Stimulated activated CD4-positive, alpha-beta T cell treated with anti-CD3 and anti-CD28 coated beads, Interleukin-1b, Interleukin-23, amount 100 ng/mL, for 24 hours (primary cell): ENCODE results near the gene KCNA5.

Source experiments
- DNase-seq, 4 experiments: peaks; one replicate each; pipeline ENCODE4 v3.0.0-alpha.2; 2020; ENCODE audit warnings: low read depth in 4 of 4, low spot score in 1 of 4

Gene KCNA5

GRCh38 chr12:5043589-5044419, at the start of gene KCNA5:
KCNA5 (plus strand) TSS chr12:5043879; CDS start chr12:5044148, 269 bp downstream.
- DNase-seq, result no peak

GRCh38 chr12:4994622-4995021, 49.1 kb upstream of the KCNA5 start:
- DNase-seq, result no peak

DNA sequence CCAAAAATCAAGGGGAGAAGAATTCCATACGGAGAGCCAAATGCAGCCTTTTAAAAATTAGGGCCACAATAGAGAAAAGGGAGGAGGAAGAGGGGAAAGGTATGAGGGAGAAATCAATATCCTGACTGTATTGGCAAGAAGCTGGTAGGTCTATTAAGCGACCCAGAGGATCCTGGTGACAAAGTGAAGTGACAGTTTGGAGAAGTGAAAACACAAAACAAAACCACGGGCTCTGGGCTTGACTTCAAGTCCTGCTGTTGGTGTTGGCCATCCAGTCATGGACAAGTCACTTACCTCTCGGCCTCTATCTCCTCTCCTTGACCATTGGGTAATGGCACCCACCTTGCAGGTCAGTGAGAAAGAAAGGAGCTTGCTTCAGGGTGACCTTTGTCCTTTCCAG, 47.0 kb upstream of the KCNA5 start:
- DNase-seq, result no peak

DNA sequence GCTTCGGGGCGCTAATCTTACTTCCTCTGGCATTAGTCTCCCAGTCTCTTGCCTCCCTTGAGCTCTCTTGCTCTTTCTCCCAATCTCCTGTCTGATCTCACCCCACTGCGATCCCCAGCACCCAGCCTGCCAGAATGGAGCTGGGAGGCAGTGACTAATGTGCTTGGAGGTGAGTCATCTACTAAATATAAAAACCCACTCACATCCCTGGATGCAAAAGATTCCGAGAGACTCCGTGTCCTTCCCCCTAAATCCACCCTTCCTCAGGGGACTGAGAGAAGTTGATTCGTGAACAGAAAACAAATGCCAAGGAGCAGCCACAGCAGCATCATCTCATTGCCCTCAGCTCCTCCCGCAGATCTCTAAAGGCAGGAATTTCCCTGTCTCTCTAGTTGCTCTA, 45.7 kb upstream of the KCNA5 start:
- no peak for DNase-seq

DNA sequence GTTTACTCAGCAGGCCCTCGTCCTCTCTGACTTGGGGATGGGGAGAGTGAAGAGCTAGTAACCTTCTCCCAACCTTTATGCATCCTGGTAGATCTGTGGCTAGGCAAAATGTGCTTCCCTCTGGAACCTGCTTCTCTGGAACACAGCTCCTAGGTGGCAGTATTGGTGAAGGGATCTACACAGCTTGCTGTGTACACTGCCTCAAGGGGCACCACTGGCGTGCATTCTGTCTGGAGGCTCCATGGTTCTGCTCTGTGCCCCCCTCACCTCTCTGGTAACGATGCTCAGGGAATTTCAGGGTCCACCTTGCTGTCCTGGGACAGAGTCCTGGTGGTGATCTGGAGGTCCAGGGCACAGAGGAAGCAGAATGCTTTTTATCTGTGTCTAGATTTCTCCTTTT, 43.5 kb upstream of the KCNA5 start:
- DNase-seq, result no peak

GRCh38 chr12:5000658-5001385, 42.9 kb upstream of the KCNA5 start:
- no peak for DNase-seq

- DNase-seq, result peak in 3 of 4 experiments; percentile 12 to 23 (median 14)
Measured at GRCh38 chr12:5003025-5003666, 40.5 kb upstream of the KCNA5 start.

- no peak for DNase-seq
Measured at GRCh38 chr12:5008661-5009060, 35.0 kb upstream of the KCNA5 start.

DNA sequence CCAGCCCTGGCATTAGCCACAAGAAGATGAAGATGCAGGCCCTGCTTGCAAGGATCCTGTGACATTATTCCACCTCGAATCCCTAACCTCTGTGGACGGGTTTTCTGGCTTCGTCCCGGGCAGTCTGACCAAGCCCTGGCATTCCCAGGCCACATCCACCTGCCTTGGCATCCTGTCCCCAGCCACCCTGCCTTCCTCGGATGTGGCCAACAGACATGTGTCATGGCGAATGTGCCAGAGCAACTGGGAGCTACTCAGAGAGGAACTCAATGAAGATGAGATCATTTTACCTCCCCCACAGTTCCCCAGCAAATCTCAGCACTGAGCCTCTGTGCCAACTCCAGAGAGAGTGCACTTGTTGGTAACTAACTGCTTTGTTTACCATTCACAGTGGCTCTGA, 33.5 kb upstream of the KCNA5 start:
- DNase-seq, result no peak

DNA sequence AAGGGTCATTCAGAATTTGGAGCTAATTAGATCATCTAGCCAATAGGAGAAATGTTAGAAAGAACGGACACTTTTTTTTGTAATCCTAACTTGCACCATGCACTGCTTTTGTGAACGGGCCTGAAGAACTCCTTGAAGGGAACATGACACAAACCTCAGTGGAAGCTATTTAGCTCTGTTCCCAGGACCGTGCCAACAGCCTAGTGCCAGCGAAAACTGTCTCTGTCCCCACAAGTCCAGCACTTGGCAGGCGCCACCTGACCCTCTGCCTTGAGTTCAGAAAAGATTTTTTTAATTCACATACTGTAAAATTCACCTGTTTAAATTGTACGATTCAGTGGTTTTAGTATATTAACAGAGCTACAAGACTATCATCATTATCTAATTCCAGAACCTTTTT, 31.3 kb upstream of the KCNA5 start:
- DNase-seq, result no peak

GRCh38 chr12:5013266-5013730, 30.4 kb upstream of the KCNA5 start:
- no peak for DNase-seq

DNA sequence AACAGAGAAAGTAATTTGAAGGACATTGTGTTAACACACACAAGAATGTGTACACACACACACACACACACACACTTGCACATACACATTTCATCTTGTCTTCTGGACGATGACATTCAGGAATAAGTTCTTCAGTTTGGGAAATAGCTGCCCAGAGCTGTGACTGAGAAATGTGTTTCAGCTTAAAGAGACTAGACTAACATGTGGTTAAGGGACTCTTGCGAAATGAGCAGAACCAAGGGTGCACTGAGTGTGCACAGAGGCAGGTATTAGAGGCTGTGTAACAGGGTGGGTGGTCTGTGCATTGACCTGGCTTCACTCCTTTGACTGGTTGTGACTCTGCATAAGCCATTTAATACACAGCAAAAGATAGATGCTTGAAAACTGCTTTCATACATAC, 29.4 kb upstream of the KCNA5 start:
- DNase-seq, result no peak

- no peak for DNase-seq
Measured at GRCh38 chr12:5015711-5016492, 27.8 kb upstream of the KCNA5 start.

- no peak for DNase-seq
Measured at GRCh38 chr12:5016526-5016925, 27.2 kb upstream of the KCNA5 start.

DNA sequence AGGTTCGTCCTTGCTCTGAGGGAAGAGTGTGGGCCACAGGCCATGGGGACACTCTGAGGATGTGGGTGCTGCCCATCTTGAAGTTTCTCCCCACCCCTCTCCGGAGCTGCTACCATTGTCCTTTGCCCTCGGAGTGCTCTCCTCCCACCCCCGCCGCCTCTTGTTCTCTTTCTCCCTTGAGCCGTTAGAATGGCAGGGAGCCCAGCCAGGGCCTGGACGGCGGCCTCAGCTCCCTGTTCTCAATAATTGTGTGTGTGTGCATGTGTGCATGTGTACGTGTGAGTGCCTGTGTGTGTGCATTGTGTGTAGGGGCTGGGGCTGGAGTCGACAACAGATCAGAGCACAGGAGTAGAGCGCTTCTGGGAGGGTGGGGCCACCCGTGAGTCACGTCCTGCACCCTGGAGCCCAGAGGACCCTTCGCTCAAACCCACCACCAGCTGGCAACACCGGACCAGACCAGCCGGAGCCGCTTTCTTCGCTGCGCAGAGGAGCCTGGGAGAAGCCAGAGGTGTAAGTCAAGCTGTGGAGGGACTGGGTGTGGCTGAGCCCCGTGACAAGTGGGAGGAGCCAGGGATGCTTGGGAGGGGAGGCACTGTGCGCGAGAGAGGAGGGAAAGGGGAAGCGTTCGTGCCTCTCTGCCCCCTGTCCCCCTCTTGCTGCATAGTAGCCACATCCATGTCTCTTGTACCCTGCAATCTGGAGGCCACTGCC, 25.9 kb upstream of the KCNA5 start:
- no peak for DNase-seq

DNA sequence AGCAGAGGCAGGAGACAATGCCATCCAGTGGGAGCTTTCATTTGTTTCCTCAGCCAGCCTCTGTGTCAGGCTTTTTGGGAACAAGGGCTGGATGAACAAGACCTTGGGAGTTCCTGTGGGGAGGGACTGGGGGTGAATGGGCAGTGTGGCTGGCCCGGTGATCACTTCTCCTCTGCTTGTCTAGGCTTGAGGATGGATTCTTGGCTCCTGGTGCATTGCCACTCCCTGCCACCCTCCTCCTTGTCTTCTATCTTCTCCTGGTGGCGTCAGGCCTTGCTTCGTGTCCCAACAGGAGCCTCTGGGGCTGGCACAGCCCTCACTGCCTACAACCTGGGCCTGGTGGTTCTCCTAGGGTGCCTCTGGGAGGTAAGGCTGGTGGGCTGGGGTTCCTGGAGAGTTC, 25.0 kb upstream of the KCNA5 start:
- DNase-seq, result no peak

DNA sequence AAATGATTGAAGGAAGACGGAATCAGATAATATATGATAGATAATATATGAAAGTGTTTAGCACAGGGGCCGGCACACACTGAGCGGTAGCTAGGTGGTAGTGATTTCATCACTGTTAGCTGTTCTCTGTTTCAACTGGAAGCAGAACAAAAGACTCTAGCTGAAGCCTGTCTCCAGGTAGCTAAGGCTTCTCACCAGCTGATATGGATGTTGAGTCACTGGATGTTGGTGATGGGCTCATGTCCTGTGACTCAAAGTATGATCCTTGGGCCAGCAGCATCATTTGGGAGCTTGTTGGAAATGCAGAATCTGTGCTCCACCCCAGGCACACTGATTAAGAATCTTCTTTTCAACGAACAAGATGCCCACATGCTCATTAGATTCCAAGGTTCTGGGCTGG, 21.7 kb upstream of the KCNA5 start:
- no peak for DNase-seq

DNA sequence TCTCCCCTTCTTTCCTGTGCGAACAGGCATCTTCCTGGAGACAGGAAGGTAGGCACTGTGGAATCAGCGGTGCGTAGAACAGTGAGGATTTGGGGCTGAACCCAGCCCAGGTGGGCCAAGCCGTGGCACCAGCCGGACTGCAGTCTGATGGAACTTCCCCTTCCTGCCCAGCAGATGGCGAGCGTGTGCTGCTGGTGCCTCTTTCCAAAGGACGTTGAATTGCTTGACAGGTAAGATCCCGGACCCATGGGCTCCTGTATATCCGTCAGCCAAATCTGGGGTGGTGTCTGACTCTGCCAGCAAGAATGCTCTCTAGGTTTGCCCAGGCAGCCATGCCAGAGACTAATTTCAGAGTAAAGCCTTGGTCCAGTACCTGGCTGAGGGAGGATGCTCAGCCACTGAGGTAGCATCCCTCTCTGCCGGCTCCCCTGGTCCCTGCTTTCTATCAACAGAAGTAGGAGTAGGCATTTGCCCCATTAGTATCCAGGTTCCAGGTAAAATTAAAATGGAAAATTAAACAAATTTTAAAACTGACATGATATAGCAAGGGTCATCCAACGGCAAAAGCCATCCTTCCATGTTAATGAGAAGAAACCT, 21.1 kb upstream of the KCNA5 start:
- DNase-seq, result peak in 1 of 4 experiments; percentile 8

- DNase-seq, result no peak
Measured at GRCh38 chr12:5023842-5024241, 19.8 kb upstream of the KCNA5 start.

DNA sequence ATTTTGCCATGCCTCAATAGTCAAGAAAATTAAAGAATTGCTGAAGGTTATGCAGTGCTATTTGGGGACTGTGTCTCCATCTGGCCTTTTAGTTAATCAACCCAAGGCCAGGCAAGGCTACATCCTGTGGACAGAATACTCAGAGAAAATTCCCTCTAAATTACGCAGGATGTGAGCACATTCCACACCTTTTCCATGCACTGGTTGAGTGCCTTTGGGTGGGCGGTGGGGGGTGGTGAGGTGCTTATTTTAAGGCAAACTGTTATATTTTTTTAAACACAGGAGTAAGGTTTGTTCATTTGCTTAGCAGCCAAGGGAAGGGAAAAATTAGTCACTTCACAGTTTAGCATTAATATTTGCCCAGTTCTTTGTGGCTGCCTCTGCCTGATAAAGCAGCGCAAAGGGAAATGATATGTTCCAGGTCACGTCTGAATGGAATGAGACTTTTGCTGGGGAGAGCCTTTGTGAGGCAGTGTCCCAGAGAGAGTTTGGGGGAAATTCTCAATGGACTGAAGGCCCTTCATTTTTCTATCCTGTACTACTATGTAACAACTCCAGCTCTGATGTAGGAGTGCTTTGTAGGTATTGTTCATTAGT, 17.2 kb upstream of the KCNA5 start:
- DNase-seq, result no peak
